Activated naive CD8-positive, alpha-beta T cell treated with anti-CD3 and anti-CD28 coated beads, Interleukin-2, amount 50 U/mL, for 16 hours (primary cell): ENCODE measurements around the gene ACIN1.

Experiments
- DNase-seq: peaks from one replicate; pipeline ENCODE4 v3.0.0-alpha.2; 2020; ENCODE audit warnings: low read depth, low spot score

Gene ACIN1

DNA sequence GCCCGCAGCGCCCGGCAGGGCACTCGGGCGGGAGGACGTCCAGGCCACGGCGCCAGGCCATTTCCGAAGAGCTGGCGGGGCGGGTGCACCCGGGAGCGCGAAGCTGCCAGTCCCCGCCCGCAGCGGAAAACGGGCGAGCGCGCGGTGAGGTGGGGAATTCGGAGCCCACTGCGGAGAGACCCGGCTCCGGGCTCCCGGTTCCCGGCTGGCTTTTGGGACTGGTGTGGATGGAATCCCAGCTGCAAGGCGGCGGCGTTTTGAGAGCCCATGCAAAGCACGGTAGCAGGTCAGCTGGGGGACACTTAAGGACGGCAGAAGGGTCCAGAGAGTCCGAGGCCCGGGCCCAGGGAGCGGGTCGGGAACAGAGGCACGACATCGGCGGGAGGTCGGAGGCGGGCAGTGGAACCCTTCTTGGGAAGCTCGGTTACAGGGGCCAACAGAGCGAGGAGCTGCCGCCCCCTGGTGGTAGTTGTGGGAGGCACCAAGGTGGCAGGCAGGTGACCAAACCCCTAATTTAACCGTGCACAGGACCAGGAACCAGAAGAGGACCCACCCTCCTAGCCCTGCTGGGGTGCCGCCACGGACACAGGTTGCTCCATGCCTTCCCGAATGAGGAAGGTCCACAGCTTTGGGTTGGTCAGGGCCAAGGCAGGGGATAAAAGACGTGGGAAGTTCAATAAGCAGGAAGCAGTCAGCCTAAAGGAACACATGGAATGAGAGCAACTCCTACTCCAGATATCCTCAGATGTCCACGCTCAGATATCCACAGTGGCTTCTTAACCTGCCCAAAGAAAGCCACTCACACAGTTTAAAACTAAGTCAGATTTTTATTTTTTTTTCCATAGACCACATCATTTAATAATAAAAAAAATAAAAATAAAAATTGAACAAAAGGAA lies 36.9 kb downstream of the ACIN1 start:
- peak; percentile 74 for DNase-seq

DNA sequence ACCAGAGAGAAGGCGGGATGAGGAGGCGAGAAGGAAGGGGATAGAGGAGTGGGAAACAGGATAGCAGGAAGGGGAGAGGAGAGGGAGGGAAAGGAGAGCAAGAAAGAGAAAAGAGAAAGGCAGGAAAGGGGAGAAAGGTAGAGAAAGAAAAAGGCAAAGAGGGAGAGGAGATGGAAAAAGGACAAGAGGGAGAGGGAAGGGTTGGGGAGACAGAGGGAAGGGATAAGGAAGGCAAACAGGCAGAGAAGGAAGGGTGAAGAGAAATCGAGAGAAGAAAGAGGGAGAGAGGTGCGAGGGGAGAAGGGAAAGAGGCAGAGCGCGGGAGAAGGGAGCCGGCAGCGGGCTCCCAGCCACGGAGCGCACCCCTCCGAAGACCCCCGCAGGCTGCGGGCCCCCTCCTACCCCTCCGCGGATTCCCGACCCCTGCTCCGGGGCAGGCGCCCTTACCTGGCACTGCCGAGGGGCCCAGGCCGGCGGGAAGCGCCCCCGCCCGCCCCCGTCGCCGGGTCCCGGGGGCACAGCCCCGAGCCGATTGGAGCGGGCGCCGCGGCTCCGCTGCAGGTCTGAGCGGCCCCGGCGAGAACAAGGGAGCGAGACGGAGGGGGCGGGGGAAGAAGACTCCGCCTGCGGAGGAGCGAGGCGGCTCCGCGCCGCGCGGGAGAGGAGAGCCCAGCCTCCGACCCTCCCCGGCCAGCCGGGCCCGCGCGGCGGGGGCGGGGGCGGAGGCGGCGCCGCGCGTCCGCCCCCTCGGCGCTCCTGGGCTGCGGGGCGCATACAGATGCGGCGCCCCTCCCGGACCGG lies 37.8 kb downstream of the ACIN1 start, which contains the start of gene CDH24:
TSS of gene CDH24 (minus strand) at position 565 of the 801 bp plus-strand sequence. CDS start 1,787 bp downstream, outside the sequence.
- no peak for DNase-seq

DNA sequence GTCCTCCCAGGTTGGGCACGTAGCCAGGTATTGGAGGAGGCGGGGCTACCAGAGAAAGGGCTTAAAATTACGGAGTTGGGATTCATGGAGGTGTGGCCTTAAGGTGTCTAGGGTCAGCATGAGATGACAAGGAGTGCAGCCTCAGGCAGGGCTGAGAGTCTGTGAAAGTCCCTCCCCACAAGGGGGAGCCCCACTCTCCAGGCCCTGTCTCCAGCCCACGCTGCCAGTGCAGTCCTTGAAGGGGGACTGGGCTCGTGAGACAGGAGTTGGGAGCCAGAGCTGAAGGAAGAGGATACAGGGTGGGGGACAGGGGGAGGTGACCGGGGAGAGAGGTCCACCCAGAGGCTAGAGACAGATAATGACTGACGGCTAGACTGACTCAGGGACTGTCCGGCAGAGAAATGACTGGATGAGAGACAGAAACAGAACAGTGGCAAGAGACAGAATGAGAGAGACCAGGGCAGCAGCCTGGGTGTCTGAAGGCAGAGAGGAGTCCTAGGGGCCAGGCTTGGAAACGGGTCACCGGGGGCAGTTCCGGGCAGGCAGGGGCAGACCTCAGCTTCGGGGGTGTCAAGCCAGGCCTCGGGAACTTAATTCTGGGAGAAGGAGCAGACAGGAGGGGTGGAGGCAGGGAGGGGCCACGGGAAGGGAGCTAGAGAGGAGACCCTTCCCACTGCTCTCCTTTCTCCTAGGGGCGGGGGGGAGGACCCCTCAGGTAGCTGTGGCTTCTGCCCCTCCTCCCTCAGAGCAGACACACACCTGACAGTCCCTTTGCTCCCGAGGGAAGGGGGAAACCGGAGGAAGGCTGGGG lies 38.6 kb downstream of the ACIN1 start:
- DNase-seq: no peak

DNA sequence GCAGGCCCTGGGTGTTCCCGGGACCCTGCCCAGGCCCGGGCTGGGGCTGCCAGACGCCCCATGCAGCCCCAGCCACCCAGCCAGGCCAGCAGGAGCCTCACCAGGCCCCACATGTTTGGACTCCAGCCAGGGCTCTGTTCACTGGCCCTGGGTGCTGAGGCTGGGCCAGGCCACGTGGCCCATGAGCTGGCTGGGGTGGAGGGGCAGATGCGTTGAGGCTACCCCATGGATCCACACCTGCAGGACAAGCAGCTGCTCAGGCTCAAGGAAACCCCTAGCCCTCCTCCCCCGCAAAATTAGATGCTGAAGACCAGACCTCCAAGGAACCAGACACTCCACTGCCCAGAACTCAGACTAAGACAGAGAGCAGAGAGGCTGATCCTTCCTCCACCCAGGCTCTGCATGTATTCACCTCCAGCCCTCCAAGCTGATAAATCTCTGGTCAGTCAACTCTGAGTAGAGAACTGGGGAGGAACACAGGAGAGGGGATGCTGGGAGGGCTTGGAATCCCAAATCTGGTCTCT lies 39.3 kb downstream of the ACIN1 start:
- DNase-seq: no peak

DNA sequence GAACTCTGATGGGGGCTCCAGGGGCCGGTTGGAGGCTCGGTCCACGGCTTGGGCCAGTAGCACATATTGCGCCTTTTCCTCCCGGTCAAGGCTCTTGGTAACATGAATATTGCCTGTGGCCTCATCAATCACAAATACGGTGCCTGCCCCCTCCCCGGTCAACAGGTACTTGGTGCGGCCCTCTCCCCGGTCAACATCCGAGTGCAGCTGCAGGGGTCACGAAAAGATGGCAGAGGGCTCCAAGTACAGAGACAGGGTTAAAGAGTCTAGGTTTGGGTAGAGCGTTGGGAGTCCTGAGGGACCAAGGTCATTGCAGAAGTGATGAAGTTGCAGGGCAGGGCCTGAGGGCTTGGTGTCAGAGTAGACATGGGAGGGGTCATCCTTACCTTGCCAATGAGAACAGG lies 39.8 kb downstream of the ACIN1 start:
- no peak for DNase-seq

DNA sequence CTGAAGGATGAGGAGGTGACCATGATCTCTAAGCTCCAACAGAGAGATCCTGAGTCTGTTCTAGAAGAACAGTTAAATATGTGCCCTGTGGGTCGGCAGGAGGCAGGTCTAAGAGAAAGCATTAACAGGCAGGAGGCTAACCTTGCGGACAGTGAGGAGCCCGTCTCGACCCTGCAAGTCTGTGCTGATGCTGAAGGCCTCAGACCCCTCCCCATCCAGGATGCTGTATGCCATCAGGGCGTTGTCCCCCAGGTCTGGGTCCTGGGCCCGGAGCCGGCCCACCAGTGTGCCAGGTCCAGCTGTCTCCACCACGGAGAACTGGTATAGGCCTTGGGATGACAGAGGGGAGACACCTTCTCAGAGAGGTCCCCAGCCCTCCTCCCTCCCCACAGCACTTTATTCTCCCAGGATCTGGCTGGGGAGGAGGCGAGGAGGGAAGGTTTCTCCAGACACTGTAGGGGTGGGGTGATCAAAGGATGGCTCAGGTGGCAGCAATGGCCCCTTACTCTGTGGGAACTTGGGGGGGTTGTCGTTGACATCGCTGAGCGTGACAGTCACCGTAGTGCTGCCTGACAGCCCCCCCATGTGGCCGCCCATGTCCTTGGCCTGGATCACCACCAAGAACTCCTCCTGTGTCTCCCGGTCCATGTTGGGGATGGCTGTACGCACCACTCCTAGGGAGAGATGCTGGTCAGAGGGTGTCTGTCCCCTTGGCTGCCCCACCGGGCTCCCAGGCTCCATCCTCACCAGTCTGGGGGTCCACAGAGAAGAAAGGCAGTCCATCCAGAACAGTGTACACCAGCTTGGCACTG lies 40.7 kb downstream of the ACIN1 start:
- no peak for DNase-seq

DNA sequence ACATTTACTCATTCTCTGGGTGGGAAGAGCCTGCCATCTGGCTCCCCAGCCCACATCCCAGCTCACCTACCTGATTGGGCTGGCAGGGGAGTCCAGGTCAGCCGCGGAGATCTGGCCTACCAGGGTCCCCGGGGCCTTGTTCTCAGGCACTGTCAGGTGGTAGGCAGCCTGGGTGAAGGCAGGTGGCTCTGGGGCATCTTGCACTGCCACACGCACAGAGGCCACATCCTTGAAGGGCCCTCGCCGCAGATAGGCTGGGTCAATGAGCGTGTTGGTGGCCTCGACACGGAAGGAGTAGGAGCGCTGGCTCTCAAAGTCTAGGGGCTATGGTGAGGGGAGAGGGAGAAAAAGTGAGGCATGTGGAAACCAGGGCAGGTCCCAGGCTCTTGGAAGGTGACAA lies 41.5 kb downstream of the ACIN1 start:
- DNase-seq: no peak

DNA sequence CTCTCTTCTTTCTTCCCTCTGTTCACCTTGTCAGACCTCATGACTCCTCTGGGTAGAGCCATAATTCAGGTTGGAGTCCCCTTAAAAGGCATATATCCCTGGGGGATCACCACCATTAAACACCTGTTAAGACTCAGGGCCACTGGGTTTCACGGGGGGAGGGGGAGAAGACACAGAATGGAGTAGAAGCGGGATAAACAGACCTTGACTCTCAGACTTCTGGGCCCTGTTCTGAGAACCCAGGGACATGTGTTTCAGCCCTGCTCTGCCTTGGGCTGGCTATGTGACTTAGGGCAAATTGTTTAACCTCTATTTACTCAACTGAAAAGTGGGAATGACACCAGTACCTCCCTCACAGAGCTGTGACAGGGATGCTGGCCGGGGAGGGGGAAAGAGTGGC lies 42.3 kb downstream of the ACIN1 start:
- no peak for DNase-seq

DNA sequence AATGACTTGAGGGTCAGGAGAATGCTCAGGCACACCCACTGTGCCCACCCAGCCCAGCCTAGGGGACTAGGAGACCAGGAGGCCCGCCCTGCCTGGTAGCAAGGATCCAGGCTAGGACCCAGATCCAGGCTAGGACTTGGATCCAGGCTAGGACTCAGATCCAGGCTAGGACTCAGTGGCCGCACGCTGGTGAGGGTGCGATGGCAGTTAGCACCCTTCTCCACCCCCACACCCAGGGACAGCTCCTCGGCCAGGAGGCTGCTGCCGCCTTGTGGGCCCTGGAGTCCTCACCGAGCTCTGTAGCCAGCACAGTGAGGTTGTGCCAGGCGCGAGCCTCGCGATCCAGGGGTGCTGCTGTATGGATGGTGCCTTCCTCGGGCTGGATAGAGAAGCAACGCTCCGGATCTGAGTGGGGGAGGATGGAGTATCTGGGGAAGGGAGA lies 42.7 kb downstream of the ACIN1 start:
- no peak for DNase-seq

DNA sequence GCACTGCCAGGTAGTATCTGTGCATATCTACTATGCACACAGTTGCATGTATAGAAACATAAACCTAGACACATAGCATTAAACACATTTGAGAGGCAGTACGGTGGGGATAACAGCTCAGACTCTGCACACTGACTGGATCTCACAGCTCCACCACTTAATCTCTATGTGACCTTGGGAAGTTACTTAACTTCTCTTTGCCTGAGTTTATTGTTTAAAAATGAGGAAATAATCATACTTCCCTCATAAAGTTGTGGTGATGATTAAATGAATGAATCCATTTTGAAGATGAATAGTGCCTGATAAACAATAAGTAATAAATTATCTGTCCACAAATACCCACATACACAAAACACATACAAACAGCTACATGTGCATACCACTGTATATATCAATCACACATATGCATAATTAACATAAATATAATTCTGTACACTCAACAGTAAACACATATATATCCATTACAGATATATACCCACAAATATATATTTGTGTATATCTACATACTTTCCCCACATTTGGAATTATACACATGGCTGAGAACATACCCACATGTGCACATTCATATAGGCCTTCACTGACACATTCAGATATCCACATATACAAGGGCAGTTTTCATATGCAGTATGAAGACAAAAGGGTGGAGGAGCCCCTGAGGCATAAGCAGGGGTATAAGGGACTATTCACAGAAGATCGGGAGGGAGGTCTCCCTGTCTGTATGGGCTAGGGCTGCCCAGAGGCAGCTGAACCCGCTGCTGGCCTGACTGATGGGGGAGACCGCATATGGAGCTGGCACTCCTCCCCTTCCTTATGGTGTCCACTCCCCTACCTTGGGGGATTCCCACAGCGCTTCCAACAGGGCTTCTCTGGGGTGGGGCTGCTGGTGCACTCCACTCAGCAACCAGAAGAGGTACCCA lies 43.5 kb downstream of the ACIN1 start:
- no peak for DNase-seq

DNA sequence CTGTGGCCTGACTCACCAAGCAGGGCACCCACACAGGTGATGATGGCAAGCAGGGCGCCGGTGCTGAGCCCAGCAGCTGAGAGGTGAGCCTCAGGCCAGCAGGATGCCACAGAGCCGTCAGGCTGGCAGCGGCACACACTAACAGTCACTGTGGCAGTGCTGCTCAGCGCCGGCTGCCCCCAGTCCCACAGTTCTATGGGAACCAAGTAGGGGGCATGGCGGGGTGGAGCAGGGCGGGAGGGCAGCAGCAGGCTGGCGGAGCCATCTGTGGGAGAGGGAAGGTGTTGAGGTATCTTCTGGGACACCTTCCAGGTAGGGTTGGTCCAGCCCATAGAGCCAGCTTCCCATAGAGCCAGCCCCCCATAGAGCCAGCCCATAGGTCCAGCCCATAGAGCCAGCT lies 45.9 kb downstream of the ACIN1 start:
- no peak for DNase-seq

DNA sequence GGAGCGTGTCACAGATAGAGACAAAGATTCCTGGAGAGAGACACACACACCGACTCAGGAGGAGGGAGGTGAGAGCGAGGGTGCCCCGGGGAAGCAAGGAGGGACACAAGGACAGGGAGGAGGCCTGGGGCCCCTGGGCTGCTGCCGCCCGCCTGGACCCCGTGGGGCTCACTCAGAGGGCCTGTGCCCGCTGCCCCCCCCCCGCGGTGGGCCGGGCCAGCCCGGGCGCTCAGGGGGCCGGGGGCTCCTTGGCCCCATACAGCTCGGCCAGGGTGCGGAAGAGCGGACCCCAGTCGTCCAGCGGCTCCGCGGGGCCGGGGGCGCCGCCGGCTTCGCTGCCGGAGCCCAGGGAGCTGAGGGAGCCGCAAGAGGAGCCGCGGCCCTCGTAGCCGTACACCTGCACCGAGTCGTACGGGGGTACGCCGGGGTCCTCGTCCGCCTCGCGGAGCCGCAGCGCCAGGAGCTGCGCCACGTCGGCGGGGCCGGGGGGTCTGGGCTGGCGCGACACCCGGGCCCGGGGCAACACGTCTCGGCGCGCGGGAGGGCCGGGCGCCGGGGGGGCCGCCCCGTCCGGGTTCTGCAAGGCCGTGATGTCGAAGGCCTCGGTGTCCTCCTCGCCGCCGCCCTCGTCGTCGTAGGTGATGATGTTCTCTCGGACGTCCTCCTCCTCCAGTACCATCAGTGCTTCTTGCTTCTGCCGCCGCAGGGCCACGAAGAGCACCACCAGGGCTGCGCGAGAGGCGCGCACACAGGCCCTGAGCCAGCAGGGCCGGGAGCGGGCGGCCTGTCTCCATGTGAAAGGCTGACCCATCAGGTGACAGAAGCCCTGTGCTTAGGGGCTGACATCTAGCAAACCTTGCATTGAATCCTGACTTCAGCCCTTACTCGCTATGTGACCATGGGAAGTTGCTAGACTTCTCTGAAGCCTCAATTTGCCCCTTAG lies 46.9 kb downstream of the ACIN1 start:
- no peak for DNase-seq

DNA sequence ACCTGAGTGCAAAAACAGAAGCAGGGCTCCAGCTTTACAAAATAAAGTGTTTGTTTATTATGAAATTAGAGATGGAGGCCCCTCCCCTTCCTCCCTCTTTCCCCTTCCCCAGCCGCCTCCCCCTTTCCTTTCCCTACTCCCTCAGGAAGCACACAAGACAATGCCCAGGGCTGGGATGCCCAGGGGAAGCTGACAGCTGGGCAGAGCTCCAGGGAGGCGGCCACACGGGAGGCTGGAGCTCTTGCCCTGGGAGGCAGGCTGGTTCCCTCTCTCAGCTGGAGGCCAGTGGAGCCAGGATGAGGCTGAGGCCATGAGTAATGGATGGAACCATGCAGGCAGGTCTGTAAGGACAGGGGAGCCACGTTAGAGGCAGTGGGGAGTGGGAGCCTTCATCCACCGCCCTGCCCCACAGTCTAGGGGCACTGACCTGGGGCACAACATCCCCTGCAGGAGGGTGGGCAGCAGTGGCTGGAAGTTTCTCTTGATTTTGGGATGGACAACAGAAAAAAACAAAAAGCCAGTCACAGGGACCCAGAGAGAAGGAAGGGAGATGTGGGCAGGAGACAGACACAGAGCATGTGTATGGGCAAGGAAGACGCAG lies 47.8 kb downstream of the ACIN1 start:
- no peak for DNase-seq

DNA sequence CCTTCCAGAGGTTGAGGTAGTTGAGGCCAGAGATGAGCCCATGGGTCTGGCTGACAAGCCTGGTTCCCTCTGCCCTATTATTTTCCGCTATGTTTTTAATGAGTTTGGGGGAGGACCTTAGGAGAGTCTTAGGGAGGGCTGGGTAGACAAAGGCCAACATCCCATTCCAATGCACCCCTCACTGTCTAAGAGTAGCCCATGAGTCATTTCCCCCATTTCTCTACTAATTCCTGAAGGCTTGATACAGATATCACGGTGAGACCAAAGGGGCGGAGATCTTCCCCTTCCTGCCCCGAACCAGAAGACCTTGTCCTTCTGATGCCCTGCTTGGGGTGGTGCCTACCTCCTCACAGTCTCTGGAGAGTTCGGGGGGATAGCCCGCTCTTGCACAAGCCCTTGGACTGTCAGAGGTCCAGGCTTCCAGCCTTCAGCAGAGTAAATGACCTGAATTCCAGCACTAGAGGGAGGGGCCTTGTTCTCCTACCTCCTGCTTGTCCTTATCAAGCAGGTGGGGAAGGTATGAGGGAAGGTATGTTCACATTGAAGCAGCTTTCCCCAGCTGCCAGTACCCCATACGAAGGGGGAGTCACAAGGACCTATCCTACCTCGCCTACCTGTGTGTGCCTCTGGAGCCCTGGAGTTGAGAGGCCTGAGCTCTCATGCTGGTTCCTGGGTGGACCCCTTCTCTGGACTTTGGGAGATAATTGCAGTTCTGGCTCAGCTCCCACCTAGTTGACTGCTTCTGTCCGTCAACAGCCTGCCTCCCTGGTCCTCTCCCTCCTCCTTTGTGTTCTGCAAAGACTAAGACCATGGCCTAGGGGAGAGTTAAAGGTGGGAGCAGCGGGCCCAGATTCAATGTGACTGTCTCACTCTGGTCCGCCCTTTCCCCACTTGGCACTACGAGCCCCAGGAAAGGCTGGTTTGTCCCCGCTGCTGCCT lies 49.2 kb downstream of the ACIN1 start:
- no peak for DNase-seq

DNA sequence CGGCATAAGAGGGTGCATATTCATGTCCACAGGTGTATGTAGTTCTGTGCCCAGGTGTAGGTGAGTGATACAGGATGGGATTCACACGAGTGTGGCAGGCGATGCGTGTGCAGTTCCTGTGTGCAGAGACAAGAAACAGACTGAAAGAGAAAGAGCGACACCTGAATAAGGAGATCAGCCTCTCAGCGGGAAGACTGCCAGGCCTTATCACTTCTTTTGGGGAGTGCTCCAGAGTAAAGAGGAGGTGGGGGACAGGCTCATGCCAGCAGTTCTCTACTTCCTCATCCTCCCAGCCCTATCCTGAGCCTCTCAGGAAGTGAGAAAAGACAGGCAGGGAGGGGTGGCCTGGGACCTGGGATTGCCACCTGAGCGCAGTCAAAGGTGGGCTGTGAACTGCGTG lies 50.1 kb downstream of the ACIN1 start:
- DNase-seq: no peak

DNA sequence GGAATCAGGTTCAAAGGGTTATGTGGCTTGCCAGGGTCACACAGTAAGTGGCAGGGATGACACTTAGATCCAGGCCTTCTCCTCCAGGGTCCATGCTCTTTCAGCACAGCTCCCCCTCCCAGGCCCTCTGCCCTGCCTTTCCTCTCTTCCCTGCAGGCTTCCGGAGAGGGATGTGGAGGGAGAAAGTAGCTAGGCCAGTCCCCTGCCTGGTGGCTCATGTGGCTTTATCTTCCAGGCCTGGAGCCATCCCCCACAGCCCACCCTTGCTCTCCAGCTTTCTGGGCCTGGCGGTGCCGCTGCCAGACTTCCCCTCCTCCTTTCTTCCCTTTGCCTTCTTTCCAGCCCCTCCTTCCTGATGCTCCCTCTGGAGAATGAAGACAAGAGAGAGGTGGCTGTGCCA lies 51.2 kb downstream of the ACIN1 start:
- no peak for DNase-seq

DNA sequence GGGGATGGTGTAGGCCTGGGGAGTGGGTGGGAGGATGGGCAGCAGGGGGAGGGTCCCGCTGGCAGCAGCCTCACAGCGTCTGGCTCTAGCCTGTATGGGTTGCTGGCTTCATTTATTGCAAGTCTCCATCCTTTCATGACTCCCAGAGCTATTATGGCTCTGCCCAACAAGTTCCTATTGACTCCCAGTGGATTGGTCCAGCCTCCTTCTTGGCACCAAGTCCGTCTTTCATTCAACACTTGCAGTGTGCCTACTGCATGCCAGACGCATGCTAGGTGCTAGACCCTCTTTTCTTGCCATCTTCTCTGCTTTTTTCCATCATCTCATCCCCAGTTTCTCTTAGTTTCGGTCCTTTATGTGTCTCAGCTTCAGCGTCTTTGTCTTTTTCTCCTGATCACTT lies 51.8 kb downstream of the ACIN1 start:
- no peak for DNase-seq
